Muscle layer of colon (tissue), 2 donors: ENCODE results near the gene GNAQ.
"Not testable (repeated sequence)": the region's sequence is repeated elsewhere in the genome, so short reads cannot be mapped to it uniquely, and the experiment has no call there.

Experiments used
- H3K27ac ChIP-seq: one replicate; pipeline ENCODE4 v1.7.0; 2013; ENCODE audit warnings: low read depth, mild to moderate bottlenecking, low read length, moderate library complexity
- H3K27me3 ChIP-seq, 2 donors: one replicate each; pipeline ENCODE4 v1.7.0; 2013; ENCODE audit warnings: low read length in 2 of 2, mild to moderate bottlenecking in 2 of 2; ENCODE audit not compliant: insufficient read depth in 2 of 2, control insufficient read depth in 1 of 2
- H3K36me3 ChIP-seq: one replicate; pipeline ENCODE4 v1.7.0; 2013; ENCODE audit warnings: mild to moderate bottlenecking, low read length; ENCODE audit not compliant: insufficient read depth
- H3K4me1 ChIP-seq: one replicate; pipeline ENCODE4 v1.7.0; 2013; ENCODE audit warnings: mild to moderate bottlenecking, low read length; ENCODE audit not compliant: insufficient read depth
- H3K4me3 ChIP-seq, 2 donors: one replicate each; pipeline ENCODE4 v1.7.0; 2013; ENCODE audit warnings: low read length in 2 of 2, low read depth in 1 of 2, mild to moderate bottlenecking in 1 of 2, moderate library complexity in 1 of 2
- H3K9ac ChIP-seq: one replicate; pipeline ENCODE4 v1.7.0; 2013; ENCODE audit warnings: low read length
- H3K9me3 ChIP-seq: one replicate; pipeline ENCODE4 v1.7.0; 2013; ENCODE audit warnings: mild to moderate bottlenecking, low read length
- donor health status: abdominal sarcoma.
- donor health status: Adenocarcinoma of cecum.

GNAQ gene

GRCh38 chr9:77731008-77731698 lies 300.5 kb downstream of the GNAQ start:
- Histone ChIP-seq H3K9me3 (no peaks in the 10 kb centered on the region), H3K4me1 (no peaks in the 10 kb centered on the region), H3K9ac (no peak overlapping the region), H3K27me3 (no peaks in the 10 kb centered on the region), H3K27ac (no peak overlapping the region), H3K36me3 (peaks cover 18% of the 10 kb centered on the region), H3K4me3 (no peak overlapping the region)

GRCh38 chr9:77729177-77729576 lies 302.4 kb downstream of the GNAQ start:
- Histone ChIP-seq H3K36me3 (peaks cover 18% of the 10 kb centered on the region), H3K27ac (no peak overlapping the region), H3K9me3 (no peaks in the 10 kb centered on the region), H3K9ac (no peak overlapping the region), H3K4me1 (no peaks in the 10 kb centered on the region), H3K27me3 (no peaks in the 10 kb centered on the region), H3K4me3 (no peak overlapping the region)

- H3K9ac ChIP-seq = no peak overlapping the region
- no peak overlapping the region for H3K27ac ChIP-seq
- H3K36me3 ChIP-seq = peaks cover 18% of the 10 kb centered on the region
- no peaks in the 10 kb centered on the region for H3K27me3 ChIP-seq
- no peak overlapping the region for H3K4me3 ChIP-seq
- no peaks in the 10 kb centered on the region for H3K9me3 ChIP-seq
- no peaks in the 10 kb centered on the region for H3K4me1 ChIP-seq
Observed at GRCh38 chr9:77726814-77727213, 304.8 kb downstream of the GNAQ start.

DNA sequence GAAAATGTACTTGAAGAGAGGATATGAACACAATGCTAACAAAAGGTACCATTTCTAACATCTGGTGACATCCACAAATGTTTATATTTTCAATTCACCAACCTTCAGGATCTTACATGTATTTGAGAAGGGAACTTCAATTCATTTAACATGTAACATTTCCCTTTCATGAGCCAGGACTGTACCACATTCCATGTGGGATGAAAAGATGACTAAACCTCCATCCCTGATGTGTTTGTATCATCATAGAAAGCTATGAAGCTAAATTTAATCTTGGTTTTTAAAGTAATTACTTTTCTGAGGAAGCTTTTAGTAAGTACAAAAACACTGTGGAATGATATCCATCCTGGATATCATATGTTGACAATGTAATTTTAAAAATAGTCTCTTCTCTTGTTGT lies 305.3 kb downstream of the GNAQ start:
- Histone ChIP-seq H3K27ac (no peak overlapping the region), H3K9me3 (no peaks in the 10 kb centered on the region), H3K4me1 (no peaks in the 10 kb centered on the region), H3K9ac (no peak overlapping the region), H3K27me3 (no peaks in the 10 kb centered on the region), H3K36me3 (peaks cover 18% of the 10 kb centered on the region), H3K4me3 (no peak overlapping the region)

GRCh38 chr9:77725820-77726219 lies 305.8 kb downstream of the GNAQ start:
- H3K36me3 ChIP-seq = peaks cover 18% of the 10 kb centered on the region
- peaks cover under 1% of the 10 kb centered on the region for H3K4me1 ChIP-seq
- no peaks in the 10 kb centered on the region for H3K9me3 ChIP-seq
- no peak overlapping the region for H3K27ac ChIP-seq
- H3K27me3 ChIP-seq = no peaks in the 10 kb centered on the region
- H3K9ac ChIP-seq = no peak overlapping the region
- H3K4me3 ChIP-seq = no peak overlapping the region

- no peaks in the 10 kb centered on the region for H3K27me3 ChIP-seq
- H3K27ac ChIP-seq = no peak overlapping the region
- peaks cover 5% of the 10 kb centered on the region for H3K4me1 ChIP-seq
- H3K36me3 ChIP-seq = peaks cover 18% of the 10 kb centered on the region
- no peaks in the 10 kb centered on the region for H3K9me3 ChIP-seq
- no peak overlapping the region for H3K4me3 ChIP-seq
- no peak overlapping the region for H3K9ac ChIP-seq
Observed at GRCh38 chr9:77725046-77725694, 306.4 kb downstream of the GNAQ start.

GRCh38 chr9:77721156-77721555 lies 310.5 kb downstream of the GNAQ start:
- H3K27ac ChIP-seq = not testable (repeated sequence)

DNA sequence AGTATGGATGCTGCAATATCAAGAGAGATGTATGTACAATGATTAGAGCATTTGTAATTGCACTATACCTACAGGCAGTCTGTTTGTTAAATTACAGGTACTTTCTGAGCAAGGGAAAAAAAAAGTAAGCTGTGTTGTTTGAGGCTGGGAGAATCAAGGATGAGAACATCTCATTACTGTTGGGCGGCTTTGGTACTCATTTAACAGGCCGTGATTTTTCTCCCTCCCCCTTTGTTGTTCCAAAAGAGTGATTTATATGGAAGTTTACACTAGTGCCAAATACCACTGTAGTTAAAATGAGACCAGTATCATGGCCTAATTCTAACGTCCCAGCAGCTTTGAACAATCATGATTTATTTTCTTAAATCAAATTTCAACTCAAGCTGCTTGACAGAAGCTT lies 312.3 kb downstream of the GNAQ start:
- H3K27ac ChIP-seq = no peak overlapping the region
- no peak overlapping the region for H3K4me3 ChIP-seq
- no peaks in the 10 kb centered on the region for H3K36me3 ChIP-seq
- no peaks in the 10 kb centered on the region for H3K9me3 ChIP-seq
- no peak overlapping the region for H3K9ac ChIP-seq
- peaks cover 15% of the 10 kb centered on the region for H3K4me1 ChIP-seq
- no peaks in the 10 kb centered on the region for H3K27me3 ChIP-seq

More at GRCh38 chr9:77721156-77721555, 310.5 kb downstream of the GNAQ start:
- not testable (repeated sequence) for H3K27me3 ChIP-seq, H3K36me3 ChIP-seq, H3K4me3 ChIP-seq, H3K9me3 ChIP-seq, H3K9ac ChIP-seq
- H3K4me1 ChIP-seq = peaks cover 15% of the 10 kb centered on the region

DNA sequence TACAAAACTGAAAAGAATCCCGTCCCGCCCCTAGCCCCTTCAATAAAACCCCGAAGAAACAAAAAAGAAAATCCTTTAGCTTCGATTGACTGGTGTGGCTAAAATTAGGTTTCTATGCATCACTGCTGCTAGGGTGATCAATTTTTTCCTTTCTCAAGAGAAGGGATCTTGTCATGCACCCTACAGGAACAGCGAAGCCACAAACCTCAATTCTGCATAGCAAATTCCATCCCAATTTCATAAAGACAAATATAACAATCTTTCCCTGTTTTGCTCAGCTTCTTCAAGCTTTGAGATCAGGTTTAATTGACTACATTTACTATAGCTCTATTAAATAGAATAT lies 313.3 kb downstream of the GNAQ start:
- H3K27ac ChIP-seq, H3K4me3 ChIP-seq: not testable (repeated sequence)

DNA sequence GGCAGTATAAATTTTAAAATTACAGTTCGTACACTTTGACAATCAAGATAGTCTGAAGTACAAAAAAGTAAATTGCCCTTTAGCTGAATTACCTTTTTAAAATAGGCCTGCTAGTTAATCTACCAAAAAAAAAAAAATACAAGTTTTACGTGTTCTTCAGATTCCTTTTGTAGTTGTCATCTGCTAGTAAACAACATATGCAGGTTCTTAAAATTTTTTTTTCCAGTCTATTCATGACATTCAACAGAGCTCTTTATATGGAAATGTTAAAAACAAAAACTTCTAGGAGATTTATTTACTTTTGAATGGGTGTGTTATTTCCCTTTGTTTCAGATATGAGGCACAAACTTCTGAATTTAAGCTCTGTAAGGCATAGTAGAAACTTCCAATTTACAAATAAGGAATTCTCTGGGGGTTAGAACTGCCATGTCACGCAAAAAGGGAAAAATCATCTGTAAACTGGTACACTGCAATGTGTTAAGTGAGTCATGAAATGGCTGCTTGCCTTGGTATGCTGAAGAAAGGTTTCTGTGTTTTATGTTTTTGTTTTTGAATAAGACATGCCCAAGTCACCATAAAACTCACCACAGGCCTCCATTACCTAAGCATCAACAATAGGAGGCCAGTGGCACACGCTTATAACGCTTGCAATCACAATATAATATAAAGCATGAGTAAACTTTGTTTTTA lies 313.9 kb downstream of the GNAQ start:
- H3K27me3 ChIP-seq, H3K4me3 ChIP-seq, H3K9me3 ChIP-seq, H3K27ac ChIP-seq, H3K36me3 ChIP-seq, H3K9ac ChIP-seq: not testable (repeated sequence)
- peaks cover 15% of the 10 kb centered on the region for H3K4me1 ChIP-seq

More for the DNA sequence above, 313.3 kb downstream of the GNAQ start:
- H3K36me3 ChIP-seq, H3K9ac ChIP-seq, H3K9me3 ChIP-seq, H3K27me3 ChIP-seq: not testable (repeated sequence)
- peaks cover 15% of the 10 kb centered on the region for H3K4me1 ChIP-seq

DNA sequence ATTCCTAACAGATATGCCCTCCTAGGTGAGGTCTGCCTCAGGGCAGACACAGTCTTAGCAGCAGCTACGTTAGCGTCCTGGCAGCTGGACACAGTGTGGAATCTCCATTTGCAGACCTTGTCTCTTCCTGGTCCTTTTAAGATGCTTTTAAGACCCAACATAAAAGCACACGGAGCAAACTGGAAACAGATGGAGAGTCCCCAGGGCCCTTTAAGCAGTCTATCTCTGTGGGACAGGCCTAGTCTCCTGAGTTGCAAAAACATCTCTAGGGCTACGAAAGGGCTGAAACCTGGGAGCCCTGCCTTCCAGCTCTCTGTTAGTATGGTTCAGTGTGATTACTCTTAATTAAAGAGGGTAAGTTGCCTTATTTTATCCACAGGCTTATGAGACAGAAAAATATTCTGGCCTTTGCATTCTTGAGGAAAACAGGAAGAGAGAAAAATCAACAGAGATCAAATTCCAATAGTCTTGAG lies 317.5 kb downstream of the GNAQ start:
- Histone ChIP-seq H3K27me3 (no peaks in the 10 kb centered on the region), H3K27ac (no peak overlapping the region), H3K4me3 (no peak overlapping the region), H3K4me1 (peaks cover under 1% of the 10 kb centered on the region), H3K9me3 (no peaks in the 10 kb centered on the region), H3K36me3 (no peaks in the 10 kb centered on the region), H3K9ac (no peak overlapping the region)
